Activated CD4-positive, alpha-beta T cell treated with anti-CD3 and anti-CD28 coated beads, Interleukin-2, Interleukin-4, amounts not matched to agents 100 ng/mL and 50 ng/mL, durations not matched to agents 16 hours and 8 hours (primary cell): ENCODE data around the gene CFAP74.

Source experiments
- DNase-seq: peaks from one replicate; pipeline ENCODE4 v3.0.0-alpha.2; 2020; ENCODE audit warnings: low spot score

The CFAP74 gene

GRCh38 chr1:2042830-2043773 lies 39.5 kb upstream of the CFAP74 start:
- DNase-seq, result no peak

- DNase-seq, result no peak
Observed at GRCh38 chr1:2041887-2042286, 38.3 kb upstream of the CFAP74 start.

GRCh38 chr1:2041305-2041704 lies 37.7 kb upstream of the CFAP74 start:
- no peak for DNase-seq

- no peak for DNase-seq
Observed at GRCh38 chr1:2039251-2039650, 35.7 kb upstream of the CFAP74 start.

GRCh38 chr1:2038229-2038628 lies 34.6 kb upstream of the CFAP74 start:
- no peak for DNase-seq

GRCh38 chr1:2037314-2037979 lies 33.9 kb upstream of the CFAP74 start:
- DNase-seq, result no peak

- DNase-seq, result no peak
Observed at GRCh38 chr1:2036287-2036686, 32.7 kb upstream of the CFAP74 start.

GRCh38 chr1:2033165-2033564 lies 29.6 kb upstream of the CFAP74 start:
- DNase-seq, result no peak

GRCh38 chr1:2032737-2033136 lies 29.2 kb upstream of the CFAP74 start:
- DNase-seq, result no peak

GRCh38 chr1:2031546-2032540 lies 28.3 kb upstream of the CFAP74 start:
- DNase-seq, result no peak

- DNase-seq, result no peak
Observed at GRCh38 chr1:2030076-2030871, 26.7 kb upstream of the CFAP74 start.

- DNase-seq, result no peak
Observed at GRCh38 chr1:2029561-2029960, 26.0 kb upstream of the CFAP74 start.

GRCh38 chr1:2028870-2029560 lies 25.4 kb upstream of the CFAP74 start:
- DNase-seq, result no peak

GRCh38 chr1:2027961-2028583 lies 24.5 kb upstream of the CFAP74 start:
- no peak for DNase-seq

GRCh38 chr1:2025491-2025981 lies 21.9 kb upstream of the CFAP74 start:
- no peak for DNase-seq

- no peak for DNase-seq
Observed at GRCh38 chr1:2024887-2025286, 21.3 kb upstream of the CFAP74 start.

GRCh38 chr1:2024451-2024850 lies 20.9 kb upstream of the CFAP74 start:
- DNase-seq, result no peak

GRCh38 chr1:2023187-2023586 lies 19.6 kb upstream of the CFAP74 start:
- DNase-seq, result no peak

- no peak for DNase-seq
Observed at GRCh38 chr1:2022063-2022770, 18.6 kb upstream of the CFAP74 start.
